Keratinocyte (primary cell): ENCODE results near the gene TEX48. TPM values are rescaled to one million over a fixed set of nuclear protein-coding genes. Genes with fewer than 3 reads are reported as not detected.
A peak's percentile ranks its signal among the peaks of the same experiment; 100 is the strongest.

ENCODE experiments used
- DNase-seq: peaks from one replicate; pipeline ENCODE4 v3.0.0-alpha.2; 2011; ENCODE audit warnings: low read depth, missing footprints, low spot score
- FAIRE-seq: peaks from 2 replicates; lab custom pipeline; 2011; peaks lifted over from hg19 to GRCh38; lab: Jason Lieb, UNC
- H2AFZ ChIP-seq: 2 replicates; pipeline ENCODE4 v1.6.0; 2012; ENCODE audit warnings: low read length, control low read depth, inconsistent platforms; ENCODE audit not compliant: control insufficient read depth
- H3K27ac ChIP-seq: 2 replicates; pipeline ENCODE4 v1.5.1; 2011; ENCODE audit warnings: low read length; ENCODE audit not compliant: control insufficient read depth, insufficient read depth
- H3K27me3 ChIP-seq: 3 replicates; pipeline ENCODE4 v1.6.0; 2011; ENCODE audit warnings: low read length; ENCODE audit not compliant: control insufficient read depth, insufficient read depth; ENCODE audit errors: extremely low read depth
- H3K36me3 ChIP-seq, 2 experiments: 2 replicates in 1 of 2; 3 replicates in 1 of 2; pipeline ENCODE4 v1.5.1; 2011; ENCODE audit warnings: low read length in 2 of 2, mild to moderate bottlenecking in 1 of 2; ENCODE audit not compliant: control insufficient read depth in 2 of 2, insufficient read depth in 2 of 2; ENCODE audit errors: extremely low read depth in 1 of 2
- H3K4me1 ChIP-seq: 3 replicates; pipeline ENCODE4 v1.5.1; 2011; ENCODE audit warnings: low read length; ENCODE audit not compliant: control insufficient read depth, insufficient read depth; ENCODE audit errors: extremely low read depth
- H3K4me2 ChIP-seq: 3 replicates; pipeline ENCODE4 v1.6.0; 2011; ENCODE audit warnings: low read depth, low read length; ENCODE audit not compliant: control insufficient read depth, insufficient read depth; ENCODE audit errors: extremely low read depth
- H3K4me3 ChIP-seq, 3 experiments: fragments of 200-600 bp in 1 of 3; sonication (generic) in 1 of 3; 2 replicates in 2 of 3; 3 replicates in 1 of 3; pipeline ENCODE4 v1.5.1; 2011 to 2016; ENCODE audit warnings: low read length in 3 of 3, mild to moderate bottlenecking in 3 of 3, control low read depth in 2 of 3, inconsistent platforms in 1 of 3, low read depth in 1 of 3, mixed read lengths in 1 of 3, mixed run types in 1 of 3, moderate library complexity in 1 of 3; ENCODE audit not compliant: control insufficient read depth in 2 of 3, insufficient read depth in 2 of 3; ENCODE audit errors: extremely low read depth in 1 of 3
- H3K79me2 ChIP-seq: 2 replicates; pipeline ENCODE4 v1.6.0; 2012; ENCODE audit warnings: low read length; ENCODE audit not compliant: control insufficient read depth, insufficient read depth
- H3K9ac ChIP-seq: 3 replicates; pipeline ENCODE4 v1.6.0; 2011; ENCODE audit warnings: low read length; ENCODE audit not compliant: control insufficient read depth, insufficient read depth; ENCODE audit errors: extremely low read depth
- H3K9me1 ChIP-seq: 3 replicates; pipeline ENCODE4 v1.6.0; 2011; ENCODE audit warnings: low read length; ENCODE audit not compliant: control insufficient read depth, insufficient read depth; ENCODE audit errors: extremely low read depth
- H3K9me3 ChIP-seq: 2 replicates; pipeline ENCODE4 v1.5.1; 2012; ENCODE audit warnings: low read depth, low read length; ENCODE audit not compliant: control insufficient read depth
- H4K20me1 ChIP-seq: 3 replicates; pipeline ENCODE4 v1.6.0; 2011; ENCODE audit warnings: low read length; ENCODE audit not compliant: control insufficient read depth, insufficient read depth; ENCODE audit errors: extremely low read depth
- CTCF ChIP-seq, 3 experiments: IDR thresholded peaks in 1 of 3; conservative IDR thresholded peaks in 1 of 3; optimal IDR thresholded peaks in 1 of 3; 2 replicates in 2 of 3; 3 replicates in 1 of 3; pipeline versions ENCODE3 to v1.5.1; 2011; ENCODE audit warnings: low read length in 3 of 3, mild to moderate bottlenecking in 3 of 3, moderate library complexity in 2 of 3, control low read depth in 1 of 3, inconsistent platforms in 1 of 3; ENCODE audit not compliant: insufficient read depth in 2 of 3; ENCODE audit errors: extremely low read depth in 1 of 3
- EZH2 ChIP-seq: IDR thresholded peaks from one replicate; pipeline ENCODE4 v1.6.1; 2012; ENCODE audit warnings: inconsistent platforms, mild to moderate bottlenecking, low read length, moderate library complexity
- dilution Hi-C: fragments of 300-500 bp; cut with MboI; formaldehyde crosslinking; loops from one replicate; pipeline ENCODE4 v1.7.0; 2020; ENCODE audit warnings: low sequenced_read_pairs; ENCODE audit not compliant: extremely low pct_ligation_motif_present
- polyA plus RNA-seq, 5 experiments: library from polyadenylated mRNA; depleted of rRNA in 3 of 5; stranded (reverse) in 3 of 5; stranded (forward) in 1 of 5; unstranded in 1 of 5; fragments of >200 nt; gene quantifications; 1 replicate in 1 of 5; 2 replicates in 3 of 5; 3 replicates in 1 of 5; pipeline versions ENCODE4 v1.2.1 to v1.2.3, GENCODE V29; 2011 to 2012; ENCODE audit warnings: missing spikeins in 2 of 5, low read depth in 1 of 5, low replicate concordance in 1 of 5

Gene TEX48
- polyA plus RNA-seq, 1 donor (not counting 4 experiments of a cell fraction or from before 2014, with no cell fraction given), result not detected

- Histone ChIP-seq H3K9me1 (no peaks in the 10 kb centered on the region), H3K4me2 (no peak overlapping the region), H3K27me3 (no peaks in the 10 kb centered on the region), H2AFZ (no peak overlapping the region), H3K36me3 (no peaks in the 10 kb centered on the region), H3K4me1 (peaks cover 26% of the 10 kb centered on the region), H4K20me1 (no peaks in the 10 kb centered on the region), H3K9ac (no peak overlapping the region), H3K4me3 (no peak overlapping the region), H3K79me2 (no peaks in the 10 kb centered on the region), H3K27ac (no peak overlapping the region), H3K9me3 (no peaks in the 10 kb centered on the region)
- DNase-seq, result no peak
- no peak for FAIRE-seq
- dilution Hi-C loops, result loop anchor here (25.0 kb wide), 1 partner anchor 314 kb away; no protein-coding TSS in a partner anchor
- no peak for TF ChIP-seq EZH2
- TF ChIP-seq CTCF (optimal IDR thresholded peaks at IDR 0.05 in 1 of 3, IDR thresholded peaks at IDR 0.05 in 1 of 3, conservative IDR thresholded peaks at IDR 0.05 in 1 of 3; ENCODE audit: extremely low read depth in 1 of 3, insufficient read depth in 2 of 3, low read length in 3 of 3), result no peak
Measured at GRCh38 chr9:114697951-114698351, 16.0 kb upstream of the TEX48 start.

GRCh38 chr9:114696814-114697544, 15.0 kb upstream of the TEX48 start:
- no peak for DNase-seq
- dilution Hi-C loops, result loop anchor here (25.0 kb wide), 1 partner anchor 315 kb away; no protein-coding TSS in a partner anchor
- no peak for TF ChIP-seq EZH2
- no peak for TF ChIP-seq CTCF (optimal IDR thresholded peaks at IDR 0.05 in 1 of 3, IDR thresholded peaks at IDR 0.05 in 1 of 3, conservative IDR thresholded peaks at IDR 0.05 in 1 of 3; ENCODE audit: extremely low read depth in 1 of 3, insufficient read depth in 2 of 3, low read length in 3 of 3)
- H3K9me1 ChIP-seq, result no peaks in the 10 kb centered on the region
- H3K9me3 ChIP-seq, result no peaks in the 10 kb centered on the region
- H2AFZ ChIP-seq, result no peak overlapping the region
- H3K4me2 ChIP-seq, result no peak overlapping the region
- H3K9ac ChIP-seq, result no peak overlapping the region
- no peaks in the 10 kb centered on the region for H3K36me3 ChIP-seq
- no peaks in the 10 kb centered on the region for H3K27me3 ChIP-seq
- no peak overlapping the region for H3K4me3 ChIP-seq
- H3K4me1 ChIP-seq, result peaks cover 30% of the 10 kb centered on the region
- no peaks in the 10 kb centered on the region for H3K79me2 ChIP-seq
- no peak overlapping the region for H3K27ac ChIP-seq
- FAIRE-seq, result peak; percentile 34
- H4K20me1 ChIP-seq, result no peaks in the 10 kb centered on the region
